ENCODE data around the gene MID1.

GRCh38 chrX:10607233-10607632, 13.2 kb downstream of the MID1 start:
- TF ChIP-seq, protein P1, sequence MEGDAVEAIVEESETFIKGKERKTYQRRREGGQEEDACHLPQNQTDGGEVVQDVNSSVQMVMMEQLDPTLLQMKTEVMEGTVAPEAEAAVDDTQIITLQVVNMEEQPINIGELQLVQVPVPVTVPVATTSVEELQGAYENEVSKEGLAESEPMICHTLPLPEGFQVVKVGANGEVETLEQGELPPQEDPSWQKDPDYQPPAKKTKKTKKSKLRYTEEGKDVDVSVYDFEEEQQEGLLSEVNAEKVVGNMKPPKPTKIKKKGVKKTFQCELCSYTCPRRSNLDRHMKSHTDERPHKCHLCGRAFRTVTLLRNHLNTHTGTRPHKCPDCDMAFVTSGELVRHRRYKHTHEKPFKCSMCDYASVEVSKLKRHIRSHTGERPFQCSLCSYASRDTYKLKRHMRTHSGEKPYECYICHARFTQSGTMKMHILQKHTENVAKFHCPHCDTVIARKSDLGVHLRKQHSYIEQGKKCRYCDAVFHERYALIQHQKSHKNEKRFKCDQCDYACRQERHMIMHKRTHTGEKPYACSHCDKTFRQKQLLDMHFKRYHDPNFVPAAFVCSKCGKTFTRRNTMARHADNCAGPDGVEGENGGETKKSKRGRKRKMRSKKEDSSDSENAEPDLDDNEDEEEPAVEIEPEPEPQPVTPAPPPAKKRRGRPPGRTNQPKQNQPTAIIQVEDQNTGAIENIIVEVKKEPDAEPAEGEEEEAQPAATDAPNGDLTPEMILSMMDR (IDR thresholded peaks at IDR 0.05), result no peak
- TF ChIP-seq POLR2AphosphoS5 (IDR thresholded peaks at IDR 0.05), result no peak
- no peak for TF ChIP-seq POLR2A (IDR thresholded peaks at IDR 0.05)
